Measurements from ENCODE around the gene PEX11G. TPM values are rescaled to one million over a fixed set of nuclear protein-coding genes. Genes with fewer than 3 reads are reported as not detected.

PEX11G gene
- total RNA-seq, 4 donors from 2014 or later, result 2.1 to 3.0 TPM; not detected in 2

GRCh38 chr19:7480970-7481255 is 7.9 kb downstream of the PEX11G start:
- Histone ChIP-seq H3K9me3 (no peaks in the 10 kb centered on the region), H3K36me3 (no peaks in the 10 kb centered on the region), H3K27me3 (no peaks in the 10 kb centered on the region), H3K4me3 (no peak overlapping the region), H3K27ac (no peak overlapping the region), H3K4me1 (no peaks in the 10 kb centered on the region)
- DNase-seq, result no peak
- intact Hi-C loops (cut with DNase I; ENCODE audit: low total_unique reads), result no loop called here
- TF ChIP-seq CTCF (IDR thresholded peaks at IDR 0.05) (no peak), POLR2A (IDR thresholded peaks at IDR 0.05) (no peak)

GRCh38 chr19:7480222-7480969 is 8.4 kb downstream of the PEX11G start:
- Histone ChIP-seq H3K4me3 (no peak overlapping the region), H3K36me3 (no peaks in the 10 kb centered on the region), H3K4me1 (no peaks in the 10 kb centered on the region), H3K27me3 (no peaks in the 10 kb centered on the region), H3K9me3 (no peaks in the 10 kb centered on the region), H3K27ac (no peak overlapping the region)
- TF ChIP-seq POLR2A (IDR thresholded peaks at IDR 0.05) (no peak), CTCF (IDR thresholded peaks at IDR 0.05) (no peak)
- DNase-seq, result no peak
- intact Hi-C loops (cut with DNase I; ENCODE audit: low total_unique reads), result no loop called here

- no peaks in the 10 kb centered on the region for H3K9me3 ChIP-seq
- H3K36me3 ChIP-seq, result no peaks in the 10 kb centered on the region
- DNase-seq, result no peak
- H3K4me3 ChIP-seq, result no peak overlapping the region
- no peak overlapping the region for H3K27ac ChIP-seq
- intact Hi-C loops (cut with DNase I; ENCODE audit: low total_unique reads), result no loop called here
- no peaks in the 10 kb centered on the region for H3K27me3 ChIP-seq
- no peaks in the 10 kb centered on the region for H3K4me1 ChIP-seq
- TF ChIP-seq CTCF (IDR thresholded peaks at IDR 0.05) (no peak), POLR2A (IDR thresholded peaks at IDR 0.05) (no peak)
Observed at GRCh38 chr19:7478843-7479227, 10.0 kb downstream of the PEX11G start.

- DNase-seq, result no peak
- intact Hi-C loops (cut with DNase I; ENCODE audit: low total_unique reads), result no loop called here
- Histone ChIP-seq H3K27ac (no peak overlapping the region), H3K27me3 (no peaks in the 10 kb centered on the region), H3K9me3 (no peaks in the 10 kb centered on the region), H3K4me3 (no peak overlapping the region), H3K36me3 (no peaks in the 10 kb centered on the region), H3K4me1 (no peaks in the 10 kb centered on the region)
- no peak for TF ChIP-seq CTCF (IDR thresholded peaks at IDR 0.05)
- no peak for TF ChIP-seq POLR2A (IDR thresholded peaks at IDR 0.05)
Observed at GRCh38 chr19:7478173-7478842, 10.5 kb downstream of the PEX11G start.

GRCh38 chr19:7477758-7478157 is 11.1 kb downstream of the PEX11G start:
- Histone ChIP-seq H3K4me3 (no peak overlapping the region), H3K27ac (no peak overlapping the region), H3K36me3 (no peaks in the 10 kb centered on the region), H3K4me1 (no peaks in the 10 kb centered on the region), H3K27me3 (no peaks in the 10 kb centered on the region), H3K9me3 (no peaks in the 10 kb centered on the region)
- no peak for TF ChIP-seq CTCF (IDR thresholded peaks at IDR 0.05)
- no peak for TF ChIP-seq POLR2A (IDR thresholded peaks at IDR 0.05)
- no peak for DNase-seq
- intact Hi-C loops (cut with DNase I; ENCODE audit: low total_unique reads), result no loop called here
